ENCODE measurements around the gene SNX7. TPM values are rescaled to one million over a fixed set of nuclear protein-coding genes. Genes with fewer than 3 reads are reported as not detected.
A peak's percentile ranks its signal among the peaks of the same experiment; 100 is the strongest.

Gene SNX7
- polyA plus RNA-seq, 1 experiment = 60.0 TPM

GRCh38 chr1:98754176-98754575, 92.7 kb downstream of the SNX7 start:
- H3K27me3 ChIP-seq (ENCODE audit: control insufficient read depth, insufficient read depth, low read length) = no peaks in the 10 kb centered on the region
- no peak overlapping the region for H3K27ac ChIP-seq (ENCODE audit: low read depth, low read length)
- ChIA-PET POLR2A (no interaction called here), CTCF (no interaction called here)
- no peak for DNase-seq (ENCODE audit: low read depth, low spot score)
- TF ChIP-seq CTCF (IDR thresholded peaks at IDR 0.05; ENCODE audit: low read depth, low read length) = no peak
- H3K9me3 ChIP-seq (ENCODE audit: control insufficient read depth, insufficient read depth, low read length) = no peaks in the 10 kb centered on the region
- H3K4me3 ChIP-seq (ENCODE audit: low read depth, low read length) = no peak overlapping the region

- no peak overlapping the region for H3K4me3 ChIP-seq (ENCODE audit: low read depth, low read length)
- 0 out of 2 replicates have a peak, but pooled peaks have one; percentile 2 for TF ChIP-seq CTCF (IDR thresholded peaks at IDR 0.05; ENCODE audit: low read depth, low read length)
- POLR2A ChIA-PET = no interaction called here
- no peaks in the 10 kb centered on the region for H3K9me3 ChIP-seq (ENCODE audit: control insufficient read depth, insufficient read depth, low read length)
- H3K27me3 ChIP-seq (ENCODE audit: control insufficient read depth, insufficient read depth, low read length) = no peaks in the 10 kb centered on the region
- H3K27ac ChIP-seq (ENCODE audit: low read depth, low read length) = no peak overlapping the region
- no peak for DNase-seq (ENCODE audit: low read depth, low spot score)
- CTCF ChIA-PET = interaction anchor here (1.1 kb wide), 1 partner anchor 12 kb away, joined by 6 read pairs; no protein-coding TSS in a partner anchor
These were observed 99.8 kb downstream of the SNX7 start for GRCh38 chr1:98761219-98761865.

- H3K27ac ChIP-seq (ENCODE audit: low read depth, low read length) = no peak overlapping the region
- no peak overlapping the region for H3K4me3 ChIP-seq (ENCODE audit: low read depth, low read length)
- no peaks in the 10 kb centered on the region for H3K9me3 ChIP-seq (ENCODE audit: control insufficient read depth, insufficient read depth, low read length)
- DNase-seq (ENCODE audit: low read depth, low spot score) = no peak
- H3K27me3 ChIP-seq (ENCODE audit: control insufficient read depth, insufficient read depth, low read length) = no peaks in the 10 kb centered on the region
- TF ChIP-seq CTCF (IDR thresholded peaks at IDR 0.05; ENCODE audit: low read depth, low read length) = no peak
- ChIA-PET CTCF (interaction anchor here (1.5 kb wide), 1 partner anchor 30 kb away, joined by 3 read pairs; no protein-coding TSS in a partner anchor), POLR2A (interaction anchor here (0.6 kb wide), 1 partner anchor 53 kb away, joined by 5 read pairs; no protein-coding TSS in a partner anchor)
These were observed 102.1 kb downstream of the SNX7 start for GRCh38 chr1:98763488-98764150.

GRCh38 chr1:98764485-98764884, 103.0 kb downstream of the SNX7 start:
- ChIA-PET POLR2A (no interaction called here), CTCF (interaction anchor here (1.5 to 1.6 kb wide), 2 partner anchors 29 to 718 kb away, joined by 3 to 4 read pairs; no protein-coding TSS in a partner anchor)
- no peak for DNase-seq (ENCODE audit: low read depth, low spot score)
- Histone ChIP-seq H3K4me3 (ENCODE audit: low read depth, low read length) (no peak overlapping the region), H3K27me3 (ENCODE audit: control insufficient read depth, insufficient read depth, low read length) (no peaks in the 10 kb centered on the region), H3K27ac (ENCODE audit: low read depth, low read length) (no peak overlapping the region), H3K9me3 (ENCODE audit: control insufficient read depth, insufficient read depth, low read length) (no peaks in the 10 kb centered on the region)
- no peak for TF ChIP-seq CTCF (IDR thresholded peaks at IDR 0.05; ENCODE audit: low read depth, low read length)

GRCh38 chr1:98766255-98766654, 104.7 kb downstream of the SNX7 start:
- no peak for DNase-seq (ENCODE audit: low read depth, low spot score)
- ChIA-PET CTCF (interaction anchor here (1.7 kb wide), 1 partner anchor 17 kb away, joined by 6 read pairs; no protein-coding TSS in a partner anchor), POLR2A (no interaction called here)
- no peak overlapping the region for H3K27ac ChIP-seq (ENCODE audit: low read depth, low read length)
- TF ChIP-seq CTCF (IDR thresholded peaks at IDR 0.05; ENCODE audit: low read depth, low read length) = no peak
- no peak overlapping the region for H3K4me3 ChIP-seq (ENCODE audit: low read depth, low read length)
- H3K27me3 ChIP-seq (ENCODE audit: control insufficient read depth, insufficient read depth, low read length) = no peaks in the 10 kb centered on the region
- H3K9me3 ChIP-seq (ENCODE audit: control insufficient read depth, insufficient read depth, low read length) = no peaks in the 10 kb centered on the region
